OCI-LY7 (cell line): Measurements from ENCODE around the gene FBXW12. TPM values are rescaled to one million over a fixed set of nuclear protein-coding genes. Genes with fewer than 3 reads are reported as not detected.

Source experiments
- BruUV-seq: library from RNA; stranded (reverse); fragments of 400-500 nt; replicated peaks from 2 replicates; lab custom pipeline; 2021; lab: Mats Ljungman, UMichigan
- CTCF ChIA-PET: fragments of 300-600 bp; sonication (Branson Sonifier 250); formaldehyde crosslinking; loops from one replicate; lab custom pipeline; 2022; ENCODE audit warnings: antibody characterized with exemption; ENCODE audit not compliant: unreplicated experiment; lab: Charles Lee
- POLR2A ChIA-PET: fragments of 300-600 bp; sonication (Branson Sonifier 250); formaldehyde crosslinking; loops from one replicate; lab custom pipeline; 2022; ENCODE audit warnings: antibody characterized with exemption; lab: Charles Lee
- DNase-seq: peaks from one replicate; pipeline ENCODE4 v3.0.0-alpha.2; 2015; ENCODE audit warnings: low spot score
- H2AFZ ChIP-seq: fragments of 200-600 bp; sonication (generic), shearing (Covaris generic); 2 replicates; pipeline ENCODE4 v1.6.1; 2014; ENCODE audit warnings: mild to moderate bottlenecking, antibody characterized with exemption, low read length, moderate library complexity
- H3K27ac ChIP-seq: fragments of 200-600 bp; sonication (generic); 2 replicates; pipeline ENCODE4 v1.5.1; 2014; ENCODE audit warnings: mixed run types, low read depth, mild to moderate bottlenecking, moderate library complexity, low read length, inconsistent platforms; ENCODE audit not compliant: poor library complexity, severe bottlenecking
- H3K36me3 ChIP-seq: fragments of 200-600 bp; sonication (generic); 2 replicates; pipeline ENCODE4 v1.6.1; 2014; ENCODE audit warnings: mild to moderate bottlenecking, antibody characterized with exemption, low read length, moderate library complexity, mixed read lengths; ENCODE audit not compliant: insufficient read depth
- H3K4me1 ChIP-seq: fragments of 200-600 bp; sonication (generic); 2 replicates; pipeline ENCODE4 v1.5.1; 2014; ENCODE audit warnings: mild to moderate bottlenecking, low read length; ENCODE audit not compliant: insufficient read depth, poor library complexity, severe bottlenecking
- H3K4me2 ChIP-seq: fragments of 200-600 bp; sonication (generic); 2 replicates; pipeline ENCODE4 v1.6.1; 2014; ENCODE audit warnings: mild to moderate bottlenecking, low read length
- H3K4me3 ChIP-seq: fragments of 200-600 bp; sonication (generic); 2 replicates; pipeline ENCODE4 v1.5.1; 2014; ENCODE audit warnings: mild to moderate bottlenecking, low read depth, low read length; ENCODE audit not compliant: poor library complexity, severe bottlenecking
- H3K79me2 ChIP-seq: fragments of 200-600 bp; sonication (generic); 2 replicates; pipeline ENCODE4 v1.6.1; 2016; ENCODE audit warnings: low read depth, mild to moderate bottlenecking, low read length, moderate library complexity, mixed read lengths; ENCODE audit not compliant: insufficient read depth
- H3K9me2 ChIP-seq: fragments of 200-600 bp; sonication (generic); 2 replicates; pipeline ENCODE4 v1.6.1; 2016; ENCODE audit warnings: mild to moderate bottlenecking, low read length, mixed read lengths; ENCODE audit not compliant: insufficient read depth
- H3K9me3 ChIP-seq: fragments of 200-600 bp; sonication (generic); 2 replicates; pipeline ENCODE4 v1.6.1; 2014; ENCODE audit warnings: mild to moderate bottlenecking, mixed run types, low read length, mixed read lengths
- H4K20me1 ChIP-seq: fragments of 200-600 bp; sonication (generic); 2 replicates; pipeline ENCODE4 v1.6.1; 2014; ENCODE audit warnings: mild to moderate bottlenecking, antibody characterized with exemption, low read length, moderate library complexity, mixed read lengths; ENCODE audit not compliant: insufficient read depth
- CTCF ChIP-seq: fragments of 200-600 bp; sonication (generic); conservative IDR thresholded peaks from 2 replicates; pipeline ENCODE4 v1.5.1; 2014; ENCODE audit warnings: mild to moderate bottlenecking, antibody characterized with exemption, low read length, moderate library complexity, mixed read lengths
- EZH2phosphoT487 ChIP-seq: fragments of 200-600 bp; sonication (generic); IDR thresholded peaks from 2 replicates; pipeline ENCODE4 v1.6.1; 2018; ENCODE audit warnings: low read depth, borderline replicate concordance, mild to moderate bottlenecking, mixed run types, antibody characterized with exemption, low read length, moderate library complexity, mixed read lengths
- intact Hi-C: fragments of 100-400 bp; cut with micrococcal nuclease; formaldehyde crosslinking; loops from one replicate; pipeline ENCODE4 v1.10.0; 2022; ENCODE audit not compliant: unreplicated experiment
- total RNA-seq, 2 experiments: library from RNA; depleted of rRNA in 1 of 2; stranded (reverse); fragments of >200 nt in 1 of 2; shearing (Covaris generic) in 1 of 2; gene quantifications; 2 replicates each; pipeline ENCODE4 v1.2.3, GENCODE V29; 2014 to 2022

FBXW12 gene
- total RNA-seq, 2 experiments from 2014 or later: 0.44 to 0.50 TPM

DNA sequence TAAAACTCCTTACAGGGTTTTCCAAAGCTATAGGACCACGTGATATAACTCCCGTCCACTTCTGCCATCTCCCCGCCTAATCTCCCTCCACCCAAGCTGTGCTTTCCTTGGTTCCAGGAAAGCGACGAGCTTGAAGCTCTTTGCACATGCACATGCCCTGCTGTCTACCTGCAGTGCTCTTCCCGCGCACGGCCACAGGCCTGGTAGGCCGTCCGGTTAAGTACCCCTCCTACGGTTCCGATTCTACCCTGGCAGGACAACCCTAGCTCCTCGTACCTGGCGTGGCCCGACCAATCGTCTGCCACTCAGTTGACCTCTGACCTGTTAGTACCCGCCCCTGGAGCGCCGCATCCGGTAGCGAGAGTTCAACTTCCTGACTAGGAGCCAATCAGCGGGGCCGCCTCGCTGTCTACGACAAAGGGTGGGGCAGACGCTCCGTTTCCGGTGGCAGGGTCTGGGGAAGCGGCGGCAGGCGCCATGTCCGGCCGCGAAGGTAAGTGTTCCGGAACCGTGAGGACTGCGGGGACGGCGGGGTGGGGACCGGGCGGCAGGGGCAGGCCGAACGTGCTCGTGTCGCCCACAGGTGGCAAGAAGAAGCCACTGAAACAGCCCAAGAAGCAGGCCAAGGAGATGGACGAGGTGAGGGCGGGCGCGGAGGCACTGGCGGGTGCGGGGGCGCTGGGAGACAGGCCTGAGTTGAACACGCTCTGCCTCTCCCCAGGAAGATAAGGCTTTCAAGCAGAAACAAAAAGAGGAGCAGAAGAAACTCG, 68.0 kb downstream of the FBXW12 start, which contains the start of the genes CCDC51 and TMA7:
CCDC51 (minus strand) TSS at position 300 of the 770 bp plus-strand sequence. CDS start 4,991 bp downstream, outside the sequence.
TMA7 (plus strand) TSS at position 438 of the 770 bp plus-strand sequence; CDS start at position 478, 40 bp downstream.
- no peak for TF ChIP-seq EZH2phosphoT487
- TF ChIP-seq CTCF: 0 out of 2 replicates have a peak, but pooled peaks have one; percentile 6
- BruUV-seq: no TSS peak
- H2AFZ ChIP-seq: peak within 1 kb of the TSS; percentile 83
- H3K9me3 ChIP-seq: no peaks in the 10 kb centered on the region
- H3K9me2 ChIP-seq: no peaks in the 10 kb centered on the region
- H3K4me1 ChIP-seq: peaks cover 50% of the 10 kb centered on the region
- H4K20me1 ChIP-seq: peaks cover 17% of the 10 kb centered on the region
- DNase-seq: peak; percentile 98
- H3K27ac ChIP-seq: peak within 1 kb of the TSS; percentile 77
- peak within 1 kb of the TSS; percentile 80 for H3K4me2 ChIP-seq
- intact Hi-C loops: loop anchor here (2.0 to 10.0 kb wide), 4 partner anchors 33 to 355 kb away; partner anchors contain the start of genes NME6 and SLC26A6
- peaks cover 39% of the 10 kb centered on the region for H3K36me3 ChIP-seq
- CTCF ChIA-PET: interaction anchor here (0.5 to 1.2 kb wide), 5 partner anchors 34 to 216 kb away, joined by 3 to 4 read pairs (median 3); no protein-coding TSS in a partner anchor
- peaks cover 45% of the 10 kb centered on the region for H3K79me2 ChIP-seq
- POLR2A ChIA-PET: interaction anchor here (0.5 to 2.4 kb wide), 16 partner anchors 9 to 715 kb away, joined by 3 to 16 read pairs (median 4); partner anchors contain the start of genes CDC25A, PFKFB4 and ZNF589
- peak within 1 kb of the TSS; percentile 98 for H3K4me3 ChIP-seq

- POLR2A ChIA-PET: interaction anchor here (0.5 to 2.4 kb wide), 7 partner anchors 11 to 116 kb away, joined by 3 to 16 read pairs (median 5); partner anchors contain the start of gene PFKFB4
- peak overlapping the region; percentile 98 for H3K4me3 ChIP-seq
- intact Hi-C loops: loop anchor here (2.0 to 10.0 kb wide), 3 partner anchors 32 to 356 kb away; partner anchors contain the start of gene SLC26A6
Observed at GRCh38 chr3:48440590-48440958, 68.6 kb downstream of the FBXW12 start.

More at GRCh38 chr3:48440590-48440958, 68.6 kb downstream of the FBXW12 start:
- Histone ChIP-seq H3K4me1 (peaks cover 53% of the 10 kb centered on the region), H3K4me2 (peak overlapping the region; percentile 80), H3K9me3 (no peaks in the 10 kb centered on the region), H2AFZ (peak overlapping the region; percentile 11; the same call in 1 of the 2 replicates), H3K9me2 (no peaks in the 10 kb centered on the region), H3K27ac (peak overlapping the region; percentile 77), H4K20me1 (peaks cover 14% of the 10 kb centered on the region), H3K79me2 (peaks cover 45% of the 10 kb centered on the region), H3K36me3 (peaks cover 43% of the 10 kb centered on the region)
- BruUV-seq: TSS peak; percentile 76
- CTCF ChIA-PET: no interaction called here
- TF ChIP-seq CTCF (no peak), EZH2phosphoT487 (no peak)
- peak; percentile 22 for DNase-seq
